Stomach smooth muscle (tissue), 2 donors: ENCODE data around the gene P2RY12.

Experiments
- H3K27ac ChIP-seq: one replicate; pipeline ENCODE4 v1.7.0; 2013; ENCODE audit warnings: mild to moderate bottlenecking, low read length, inconsistent platforms
- H3K27me3 ChIP-seq, 2 donors: one replicate each; pipeline ENCODE4 v1.7.0; 2013; ENCODE audit warnings: low read length in 2 of 2; ENCODE audit not compliant: insufficient read depth in 2 of 2, control insufficient read depth in 1 of 2
- H3K36me3 ChIP-seq, 2 donors: one replicate each; pipeline ENCODE4 v1.7.0; 2013; ENCODE audit warnings: low read length in 2 of 2; ENCODE audit not compliant: control insufficient read depth in 2 of 2, insufficient read depth in 2 of 2
- H3K4me1 ChIP-seq: one replicate; pipeline ENCODE4 v1.7.0; 2013; ENCODE audit warnings: low read length; ENCODE audit not compliant: control insufficient read depth, insufficient read depth
- H3K4me3 ChIP-seq, 2 donors: one replicate each; pipeline ENCODE4 v1.7.0; 2013; ENCODE audit warnings: low read length in 2 of 2
- H3K9ac ChIP-seq, 2 donors: one replicate each; pipeline ENCODE4 v1.7.0; 2013; ENCODE audit warnings: low read length in 2 of 2, mild to moderate bottlenecking in 1 of 2
- H3K9me3 ChIP-seq, 2 donors: one replicate each; pipeline ENCODE4 v1.7.0; 2013; ENCODE audit warnings: low read length in 2 of 2; ENCODE audit not compliant: control insufficient read depth in 2 of 2
- donor health status: healthy.
- donor health status: Pancreatic carcinoma.

P2RY12 gene

GRCh38 chr3:151307583-151308488, 76.7 kb downstream of the P2RY12 start:
- Histone ChIP-seq H3K9me3 (no peaks in the 10 kb centered on the region), H3K27ac (no peak overlapping the region), H3K4me1 (no peaks in the 10 kb centered on the region), H3K9ac (no peak overlapping the region), H3K36me3 (no peaks in the 10 kb centered on the region), H3K4me3 (no peak overlapping the region), H3K27me3 (no peaks in the 10 kb centered on the region)

GRCh38 chr3:151307131-151307530, 77.4 kb downstream of the P2RY12 start:
- H3K36me3 ChIP-seq, result no peaks in the 10 kb centered on the region
- no peak overlapping the region for H3K4me3 ChIP-seq
- no peak overlapping the region for H3K27ac ChIP-seq
- H3K27me3 ChIP-seq, result no peaks in the 10 kb centered on the region
- no peaks in the 10 kb centered on the region for H3K4me1 ChIP-seq
- H3K9me3 ChIP-seq, result no peaks in the 10 kb centered on the region
- no peak overlapping the region for H3K9ac ChIP-seq

GRCh38 chr3:151306168-151306810, 78.3 kb downstream of the P2RY12 start:
- no peaks in the 10 kb centered on the region for H3K9me3 ChIP-seq
- H3K36me3 ChIP-seq, result no peaks in the 10 kb centered on the region
- H3K27me3 ChIP-seq, result no peaks in the 10 kb centered on the region
- H3K9ac ChIP-seq, result no peak overlapping the region
- no peak overlapping the region for H3K4me3 ChIP-seq
- no peak overlapping the region for H3K27ac ChIP-seq
- H3K4me1 ChIP-seq, result no peaks in the 10 kb centered on the region

- Histone ChIP-seq H3K9me3 (no peaks in the 10 kb centered on the region), H3K27me3 (no peaks in the 10 kb centered on the region), H3K36me3 (no peaks in the 10 kb centered on the region), H3K9ac (no peak overlapping the region), H3K4me1 (no peaks in the 10 kb centered on the region), H3K4me3 (no peak overlapping the region), H3K27ac (no peak overlapping the region)
Observed at GRCh38 chr3:151305775-151306151, 78.8 kb downstream of the P2RY12 start.

GRCh38 chr3:151305060-151305774, 79.3 kb downstream of the P2RY12 start:
- no peak overlapping the region for H3K27ac ChIP-seq

GRCh38 chr3:151303751-151304150, 80.8 kb downstream of the P2RY12 start:
- H3K9me3 ChIP-seq, result no peaks in the 10 kb centered on the region
- H3K27me3 ChIP-seq, result no peaks in the 10 kb centered on the region
- H3K4me1 ChIP-seq, result no peaks in the 10 kb centered on the region
- H3K36me3 ChIP-seq, result no peaks in the 10 kb centered on the region
- no peak overlapping the region for H3K27ac ChIP-seq
- no peak overlapping the region for H3K4me3 ChIP-seq
- H3K9ac ChIP-seq, result no peak overlapping the region

More at GRCh38 chr3:151305060-151305774, 79.3 kb downstream of the P2RY12 start:
- H3K9me3 ChIP-seq, result no peaks in the 10 kb centered on the region
- no peaks in the 10 kb centered on the region for H3K36me3 ChIP-seq
- H3K27me3 ChIP-seq, result no peaks in the 10 kb centered on the region
- H3K4me3 ChIP-seq, result no peak overlapping the region
- no peaks in the 10 kb centered on the region for H3K4me1 ChIP-seq
- H3K9ac ChIP-seq, result no peak overlapping the region

GRCh38 chr3:151301787-151302186, 82.8 kb downstream of the P2RY12 start:
- Histone ChIP-seq H3K4me3 (no peak overlapping the region), H3K9ac (no peak overlapping the region), H3K36me3 (no peaks in the 10 kb centered on the region), H3K9me3 (no peaks in the 10 kb centered on the region), H3K4me1 (no peaks in the 10 kb centered on the region), H3K27me3 (no peaks in the 10 kb centered on the region), H3K27ac (no peak overlapping the region)

GRCh38 chr3:151300539-151300938, 84.0 kb downstream of the P2RY12 start:
- Histone ChIP-seq H3K27me3 (no peaks in the 10 kb centered on the region), H3K27ac (no peak overlapping the region), H3K4me3 (no peak overlapping the region), H3K4me1 (no peaks in the 10 kb centered on the region), H3K9ac (no peak overlapping the region), H3K9me3 (no peaks in the 10 kb centered on the region), H3K36me3 (no peaks in the 10 kb centered on the region)

- H3K27ac ChIP-seq, result no peak overlapping the region
Observed at GRCh38 chr3:151299006-151299405, 85.5 kb downstream of the P2RY12 start.

GRCh38 chr3:151297429-151297828, 87.1 kb downstream of the P2RY12 start:
- H3K4me1 ChIP-seq, result no peaks in the 10 kb centered on the region
- no peak overlapping the region for H3K9ac ChIP-seq
- no peak overlapping the region for H3K4me3 ChIP-seq
- no peaks in the 10 kb centered on the region for H3K36me3 ChIP-seq
- no peaks in the 10 kb centered on the region for H3K9me3 ChIP-seq
- no peaks in the 10 kb centered on the region for H3K27me3 ChIP-seq
- H3K27ac ChIP-seq, result no peak overlapping the region

More at GRCh38 chr3:151299006-151299405, 85.5 kb downstream of the P2RY12 start:
- Histone ChIP-seq H3K36me3 (no peaks in the 10 kb centered on the region), H3K4me3 (no peak overlapping the region), H3K4me1 (no peaks in the 10 kb centered on the region), H3K9ac (no peak overlapping the region), H3K27me3 (no peaks in the 10 kb centered on the region), H3K9me3 (no peaks in the 10 kb centered on the region)
